Esophagus mucosa (tissue), 1 donor: Measurements from ENCODE around the gene CYLD. TPM values are rescaled to one million over a fixed set of nuclear protein-coding genes. Genes with fewer than 3 reads are reported as not detected.

Experiments used
- ATAC-seq: fragments of 200-7000 bp; cut with Tn5 transposase; one replicate; pipeline ENCODE4 v1.9.1; 2020
- total RNA-seq: library from RNA; stranded (reverse); gene quantifications from one replicate; pipeline ENCODE4 v1.2.4, GENCODE V29; 2023
- donor health status: DM: yes; HTN: yes; CAD: no.

CYLD gene
- total RNA-seq, 1 donor from 2014 or later, result 26.7 TPM

GRCh38 chr16:50789757-50790156 lies 47.9 kb downstream of the CYLD start:
- ATAC-seq, result no peak

- no peak for ATAC-seq
These were observed 49.6 kb downstream of the CYLD start for GRCh38 chr16:50791522-50791921.

- no peak for ATAC-seq
These were observed 54.9 kb downstream of the CYLD start for GRCh38 chr16:50796829-50797228.

- no peak for ATAC-seq
These were observed 55.6 kb downstream of the CYLD start for GRCh38 chr16:50797456-50797855.

GRCh38 chr16:50800074-50800473 lies 58.2 kb downstream of the CYLD start:
- no peak for ATAC-seq

- no peak for ATAC-seq
These were observed 59.1 kb downstream of the CYLD start for GRCh38 chr16:50801036-50801435.

- ATAC-seq, result no peak
These were observed 60.1 kb downstream of the CYLD start for GRCh38 chr16:50802000-50802399.

GRCh38 chr16:50802961-50803360 lies 61.1 kb downstream of the CYLD start:
- no peak for ATAC-seq

GRCh38 chr16:50804290-50804907 lies 62.5 kb downstream of the CYLD start:
- no peak for ATAC-seq

- ATAC-seq, result peak; percentile 90
These were observed 64.5 kb downstream of the CYLD start for GRCh38 chr16:50806099-50807062.

GRCh38 chr16:50808929-50809538 lies 67.1 kb downstream of the CYLD start:
- no peak for ATAC-seq

- no peak for ATAC-seq
These were observed 67.7 kb downstream of the CYLD start for GRCh38 chr16:50809561-50809960.

GRCh38 chr16:50810241-50810965 lies 68.5 kb downstream of the CYLD start:
- ATAC-seq, result no peak

GRCh38 chr16:50812046-50812445 lies 70.2 kb downstream of the CYLD start:
- ATAC-seq, result no peak

- ATAC-seq, result no peak
These were observed 71.1 kb downstream of the CYLD start for GRCh38 chr16:50812876-50813466.

- no peak for ATAC-seq
These were observed 72.2 kb downstream of the CYLD start for GRCh38 chr16:50814052-50814451.

GRCh38 chr16:50814541-50814940 lies 72.7 kb downstream of the CYLD start:
- ATAC-seq, result no peak

- no peak for ATAC-seq
These were observed 73.5 kb downstream of the CYLD start for GRCh38 chr16:50815382-50815781.

- no peak for ATAC-seq
These were observed 75.1 kb downstream of the CYLD start for GRCh38 chr16:50816901-50817555.

GRCh38 chr16:50818380-50818779 lies 76.5 kb downstream of the CYLD start:
- no peak for ATAC-seq

- no peak for ATAC-seq
These were observed 77.8 kb downstream of the CYLD start for GRCh38 chr16:50819706-50820105.

GRCh38 chr16:50820225-50820624 lies 78.3 kb downstream of the CYLD start:
- ATAC-seq, result no peak
